Measurements from ENCODE around the gene PTPN14. TPM values are rescaled to one million over a fixed set of nuclear protein-coding genes. Genes with fewer than 3 reads are reported as not detected.

The PTPN14 gene
- total and polyA plus RNA-seq, 2 donors from 2014 or later: 5.1 to 87.2 TPM

DNA sequence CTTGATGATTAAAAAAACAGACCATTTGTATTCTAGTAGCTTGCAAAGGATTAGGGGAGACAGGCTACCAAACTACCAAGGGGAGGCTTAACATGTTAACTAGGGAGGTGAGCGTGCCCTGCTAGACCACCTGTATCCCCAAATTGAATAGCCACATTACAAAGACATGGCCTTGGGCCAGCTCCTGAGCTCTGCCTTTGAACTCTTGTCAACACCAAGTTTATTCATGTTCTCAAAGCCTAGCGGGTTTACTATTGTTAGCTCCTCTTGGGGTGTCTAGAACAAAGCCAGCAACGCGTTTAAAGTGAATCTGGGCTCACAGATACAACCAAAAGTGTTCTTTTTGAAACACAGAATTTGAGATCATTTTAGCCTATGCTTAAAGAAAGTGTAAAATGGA lies 234.1 kb downstream of the PTPN14 start:
- DNase-seq (no peak), FAIRE-seq (no peak)
- Histone ChIP-seq H3K4me1 (ENCODE audit: control insufficient read depth in 2 of 3, insufficient read depth in 2 of 3, low read depth in 1 of 3, low read length in 3 of 3) (no peaks in the 10 kb centered on the region), H3K4me3 (ENCODE audit: low read length in 3 of 3) (no peak overlapping the region), H3K36me3 (ENCODE audit: control insufficient read depth in 2 of 3, insufficient read depth in 3 of 3, low read length in 3 of 3) (no peaks in the 10 kb centered on the region), H3K9ac (ENCODE audit: low read length in 3 of 3) (no peak overlapping the region), H3K9me3 (ENCODE audit: control insufficient read depth in 2 of 3, insufficient read depth in 1 of 3, low read length in 3 of 3) (no peaks in the 10 kb centered on the region), H3K27ac (ENCODE audit: low read depth in 2 of 2, low read length in 2 of 2) (no peak overlapping the region), H3K27me3 (ENCODE audit: control insufficient read depth, insufficient read depth, low read length) (no peaks in the 10 kb centered on the region)
- TF ChIP-seq, protein P1, sequence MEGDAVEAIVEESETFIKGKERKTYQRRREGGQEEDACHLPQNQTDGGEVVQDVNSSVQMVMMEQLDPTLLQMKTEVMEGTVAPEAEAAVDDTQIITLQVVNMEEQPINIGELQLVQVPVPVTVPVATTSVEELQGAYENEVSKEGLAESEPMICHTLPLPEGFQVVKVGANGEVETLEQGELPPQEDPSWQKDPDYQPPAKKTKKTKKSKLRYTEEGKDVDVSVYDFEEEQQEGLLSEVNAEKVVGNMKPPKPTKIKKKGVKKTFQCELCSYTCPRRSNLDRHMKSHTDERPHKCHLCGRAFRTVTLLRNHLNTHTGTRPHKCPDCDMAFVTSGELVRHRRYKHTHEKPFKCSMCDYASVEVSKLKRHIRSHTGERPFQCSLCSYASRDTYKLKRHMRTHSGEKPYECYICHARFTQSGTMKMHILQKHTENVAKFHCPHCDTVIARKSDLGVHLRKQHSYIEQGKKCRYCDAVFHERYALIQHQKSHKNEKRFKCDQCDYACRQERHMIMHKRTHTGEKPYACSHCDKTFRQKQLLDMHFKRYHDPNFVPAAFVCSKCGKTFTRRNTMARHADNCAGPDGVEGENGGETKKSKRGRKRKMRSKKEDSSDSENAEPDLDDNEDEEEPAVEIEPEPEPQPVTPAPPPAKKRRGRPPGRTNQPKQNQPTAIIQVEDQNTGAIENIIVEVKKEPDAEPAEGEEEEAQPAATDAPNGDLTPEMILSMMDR (IDR thresholded peaks at IDR 0.05; ENCODE audit: borderline replicate concordance, extremely low read depth, insufficient read depth): no peak
- intact Hi-C loops (cut with DNase I): no loop called here

DNA sequence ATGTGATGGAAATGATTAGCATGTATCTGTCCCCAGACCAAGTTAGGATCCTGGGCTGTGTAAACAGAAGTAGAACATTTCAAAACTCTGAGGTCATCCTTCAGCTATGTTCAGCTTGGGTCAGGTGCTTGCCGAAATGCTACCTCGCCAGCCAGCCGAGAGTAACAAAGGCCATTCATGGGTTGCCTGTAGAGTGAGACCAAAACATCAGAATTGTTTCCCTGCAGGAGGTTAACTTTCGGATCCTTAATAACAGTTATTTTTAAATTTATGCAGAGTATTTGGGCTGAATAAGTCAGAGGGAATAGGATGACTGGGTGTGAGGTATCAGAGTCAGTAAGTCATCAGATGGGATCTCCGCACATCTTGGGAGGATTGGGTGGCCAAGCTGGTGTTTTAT lies 234.8 kb downstream of the PTPN14 start:
- H3K4me3 ChIP-seq (ENCODE audit: low read length in 3 of 3): no peak overlapping the region
- no peaks in the 10 kb centered on the region for H3K36me3 ChIP-seq (ENCODE audit: control insufficient read depth in 2 of 3, insufficient read depth in 3 of 3, low read length in 3 of 3)
- H3K9ac ChIP-seq (ENCODE audit: low read length in 3 of 3): no peak overlapping the region
- H3K27ac ChIP-seq (ENCODE audit: low read depth in 2 of 2, low read length in 2 of 2): no peak overlapping the region
- DNase-seq (no peak), FAIRE-seq (no peak)
- H3K4me1 ChIP-seq (ENCODE audit: control insufficient read depth in 2 of 3, insufficient read depth in 2 of 3, low read depth in 1 of 3, low read length in 3 of 3): no peaks in the 10 kb centered on the region
- H3K9me3 ChIP-seq (ENCODE audit: control insufficient read depth in 2 of 3, insufficient read depth in 1 of 3, low read length in 3 of 3): no peaks in the 10 kb centered on the region
- TF ChIP-seq, protein P1 (IDR thresholded peaks at IDR 0.05; ENCODE audit: borderline replicate concordance, extremely low read depth, insufficient read depth): no peak
- H3K27me3 ChIP-seq (ENCODE audit: control insufficient read depth, insufficient read depth, low read length): no peaks in the 10 kb centered on the region
- intact Hi-C loops (cut with DNase I): no loop called here

DNA sequence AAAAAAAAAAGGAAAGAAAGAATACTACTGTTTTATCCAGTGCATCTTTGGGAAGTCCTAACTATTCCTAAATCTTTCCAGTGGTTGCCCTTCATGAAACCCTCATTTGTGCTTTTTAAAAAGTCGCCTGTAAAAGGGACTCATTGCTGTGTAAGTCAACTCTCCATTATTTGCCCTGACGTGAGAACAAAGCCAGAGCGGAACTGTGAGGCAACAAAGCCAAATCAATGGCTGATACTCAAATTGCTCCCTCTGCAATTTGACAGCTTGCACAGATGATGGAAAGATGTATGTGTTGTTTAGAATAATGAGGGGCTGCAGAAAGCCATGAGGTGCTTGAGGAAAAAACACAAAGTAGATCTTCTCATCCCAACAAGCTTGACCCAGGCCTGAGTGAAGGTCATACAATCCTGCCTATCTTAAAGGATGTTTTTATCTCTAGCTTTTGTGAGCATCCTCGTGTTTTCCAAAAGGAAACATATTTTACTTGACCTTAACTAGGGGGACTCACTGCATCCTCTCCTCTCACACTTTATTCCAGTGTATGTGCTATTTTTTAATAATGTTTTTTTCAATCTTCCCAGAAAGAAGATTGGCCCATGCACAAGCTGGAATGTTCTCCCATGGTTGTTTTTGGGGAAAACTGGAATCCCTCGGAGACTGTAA lies 237.1 kb downstream of the PTPN14 start:
- Histone ChIP-seq H3K9ac (ENCODE audit: low read length in 3 of 3) (no peak overlapping the region), H3K27me3 (ENCODE audit: control insufficient read depth, insufficient read depth, low read length) (no peaks in the 10 kb centered on the region), H3K4me1 (ENCODE audit: control insufficient read depth in 2 of 3, insufficient read depth in 2 of 3, low read depth in 1 of 3, low read length in 3 of 3) (no peaks in the 10 kb centered on the region), H3K27ac (ENCODE audit: low read depth in 2 of 2, low read length in 2 of 2) (no peak overlapping the region), H3K4me3 (ENCODE audit: low read length in 3 of 3) (no peak overlapping the region), H3K36me3 (ENCODE audit: control insufficient read depth in 2 of 3, insufficient read depth in 3 of 3, low read length in 3 of 3) (no peaks in the 10 kb centered on the region), H3K9me3 (ENCODE audit: control insufficient read depth in 2 of 3, insufficient read depth in 1 of 3, low read length in 3 of 3) (no peaks in the 10 kb centered on the region)
- TF ChIP-seq, protein P1 (IDR thresholded peaks at IDR 0.05; ENCODE audit: borderline replicate concordance, extremely low read depth, insufficient read depth): no peak
- FAIRE-seq: no peak
- intact Hi-C loops (cut with DNase I): no loop called here
- no peak for DNase-seq

Data from kidney (tissue), 14 donors.